Endothelial cell of umbilical vein (primary cell): ENCODE measurements around the gene MICALL1. TPM values are rescaled to one million over a fixed set of nuclear protein-coding genes. Genes with fewer than 3 reads are reported as not detected.

Experiments
- BruUV-seq: library from RNA; stranded (reverse); fragments of 400-500 nt; replicated peaks from 2 replicates; lab custom pipeline; 2021; lab: Mats Ljungman, UMichigan
- CTCF ChIA-PET: fragments of 300-600, 350-600 bp; sonication (Branson Sonifier 250); formaldehyde crosslinking; loops from one replicate; lab custom pipeline; 2021; ENCODE audit warnings: antibody characterized with exemption, inconsistent platforms; lab: Charles Lee
- POLR2A ChIA-PET: fragments of 300-600, 350-600 bp; sonication (Branson Sonifier 250); formaldehyde crosslinking; loops from one replicate; lab custom pipeline; 2021; ENCODE audit warnings: antibody characterized with exemption, inconsistent platforms; lab: Charles Lee
- DNase-seq: peaks from one replicate; pipeline ENCODE4 v3.0.0-alpha.2; 2011; ENCODE audit warnings: low read depth, low spot score
- FAIRE-seq: peaks from 2 replicates; lab custom pipeline; 2011; peaks lifted over from hg19 to GRCh38; lab: Jason Lieb, UNC
- H2AFZ ChIP-seq: 2 replicates; pipeline ENCODE4 v1.6.0; 2012; ENCODE audit warnings: low read depth, low read length, control low read depth, inconsistent platforms
- H3K27ac ChIP-seq: 2 replicates; pipeline ENCODE4 v1.5.1; 2011; ENCODE audit warnings: low read depth, mild to moderate bottlenecking, control low read depth, low read length, moderate library complexity; ENCODE audit not compliant: insufficient read depth
- H3K27me3 ChIP-seq, 2 experiments: 2 replicates each; pipeline versions ENCODE4 v1.6.0 to v1.6.1; 2011; ENCODE audit warnings: low read length in 2 of 2, mixed read lengths in 1 of 2; ENCODE audit not compliant: control insufficient read depth in 2 of 2, insufficient read depth in 2 of 2
- H3K36me3 ChIP-seq, 2 experiments: 2 replicates in 1 of 2; 3 replicates in 1 of 2; pipeline ENCODE4 v1.5.1; 2011; ENCODE audit warnings: low read length in 2 of 2, mild to moderate bottlenecking in 1 of 2, moderate library complexity in 1 of 2; ENCODE audit not compliant: control insufficient read depth in 2 of 2, insufficient read depth in 2 of 2; ENCODE audit errors: extremely low read depth in 1 of 2
- H3K4me1 ChIP-seq: 3 replicates; pipeline ENCODE4 v1.5.1; 2011; ENCODE audit warnings: mild to moderate bottlenecking, low read length; ENCODE audit not compliant: control insufficient read depth, insufficient read depth; ENCODE audit errors: extremely low read depth
- H3K4me2 ChIP-seq: 2 replicates; pipeline ENCODE4 v1.6.1; 2011; ENCODE audit warnings: low read length, control low read depth, mixed read lengths; ENCODE audit not compliant: insufficient read depth
- H3K4me3 ChIP-seq, 3 experiments: fragments of 200-600 bp in 1 of 3; sonication (generic), shearing (Covaris generic) in 1 of 3; replicated peaks in 1 of 3; 2 replicates each; pipeline ENCODE4 v1.5.1; 2011 to 2016; ENCODE audit warnings: control low read depth in 3 of 3, low read length in 3 of 3, mild to moderate bottlenecking in 2 of 3, inconsistent platforms in 1 of 3, low read depth in 1 of 3, moderate library complexity in 1 of 3; ENCODE audit not compliant: insufficient read depth in 1 of 3
- H3K79me2 ChIP-seq: 2 replicates; pipeline ENCODE4 v1.6.0; 2012; ENCODE audit warnings: low read length, inconsistent platforms; ENCODE audit not compliant: control insufficient read depth, insufficient read depth
- H3K9ac ChIP-seq: replicated peaks from 2 replicates; pipeline ENCODE3; 2011; ENCODE audit warnings: low read length, control low read depth; ENCODE audit not compliant: insufficient read depth; ENCODE audit errors: extremely low read depth
- H3K9me1 ChIP-seq: replicated peaks from 3 replicates; pipeline ENCODE4 v1.6.0; 2011; ENCODE audit warnings: mild to moderate bottlenecking, low read length; ENCODE audit not compliant: control insufficient read depth, insufficient read depth; ENCODE audit errors: extremely low read depth
- H3K9me3 ChIP-seq: replicated peaks from 2 replicates; pipeline ENCODE4 v1.5.1; 2012; ENCODE audit warnings: low read length, inconsistent platforms; ENCODE audit not compliant: control insufficient read depth, insufficient read depth
- H4K20me1 ChIP-seq: replicated peaks from 2 replicates; pipeline ENCODE3; 2011; ENCODE audit warnings: mild to moderate bottlenecking, low read length; ENCODE audit not compliant: control insufficient read depth, insufficient read depth; ENCODE audit errors: extremely low read depth
- CTCF ChIP-seq, 2 donors: IDR thresholded peaks; 1 replicate in 1 of 2; 2 replicates in 1 of 2; pipeline ENCODE4 v1.5.1; 2011; ENCODE audit warnings: low read length in 2 of 2, mild to moderate bottlenecking in 2 of 2, moderate library complexity in 2 of 2, control low read depth in 1 of 2, inconsistent platforms in 1 of 2, low read depth in 1 of 2; ENCODE audit not compliant: insufficient read depth in 1 of 2; ENCODE audit errors: extremely low read depth in 1 of 2
- EZH2 ChIP-seq: IDR thresholded peaks from 2 replicates; pipeline ENCODE4 v1.6.1; 2012; ENCODE audit warnings: borderline replicate concordance, low read depth, mild to moderate bottlenecking, moderate library complexity, low read length, inconsistent platforms; ENCODE audit not compliant: severe bottlenecking
- FOS ChIP-seq: IDR thresholded peaks from 2 replicates; pipeline ENCODE4 v1.6.1; 2011; ENCODE audit warnings: mild to moderate bottlenecking, low read length, moderate library complexity, borderline replicate concordance; ENCODE audit not compliant: insufficient read depth
- GATA2 ChIP-seq: IDR thresholded peaks from 2 replicates; pipeline ENCODE4 v1.7.0; 2011; ENCODE audit warnings: low read depth, mild to moderate bottlenecking, moderate library complexity, mixed read lengths, low read length; ENCODE audit not compliant: insufficient read length, insufficient read depth
- JUN ChIP-seq: IDR thresholded peaks from 2 replicates; pipeline ENCODE4 v1.6.1; 2011; ENCODE audit warnings: borderline replicate concordance, low read depth; ENCODE audit not compliant: insufficient read length, insufficient read depth
- MAX ChIP-seq: IDR thresholded peaks from 2 replicates; pipeline ENCODE4 v1.6.1; 2011; ENCODE audit not compliant: insufficient read depth, insufficient read length
- MYC ChIP-seq: IDR thresholded peaks from one replicate; pipeline ENCODE4 v1.6.1; 2011; ENCODE audit warnings: mild to moderate bottlenecking, low read depth, low read length
- POLR2A ChIP-seq: IDR thresholded peaks from 2 replicates; pipeline ENCODE4 v1.6.1; 2012; ENCODE audit warnings: low read depth, mild to moderate bottlenecking, control low read depth, low read length
- POLR2AphosphoS5 ChIP-seq: IDR thresholded peaks from 2 replicates; pipeline ENCODE4 v1.6.1; 2012; ENCODE audit warnings: low read depth, mild to moderate bottlenecking, control low read depth, low read length, moderate library complexity; ENCODE audit not compliant: insufficient read depth
- dilution Hi-C: fragments of 300-500 bp; cut with MboI; formaldehyde crosslinking; loops from one replicate; pipeline ENCODE4 v1.15.0; 2019; ENCODE audit warnings: low sequenced_read_pairs; ENCODE audit not compliant: extremely low pct_ligation_motif_present
- intact Hi-C: fragments of 100-400 bp; cut with micrococcal nuclease; formaldehyde crosslinking; loops from one replicate; pipeline ENCODE4 v1.10.0; 2022
- polyA plus RNA-seq, 4 experiments: library from polyadenylated mRNA; depleted of rRNA in 3 of 4; stranded (reverse) in 3 of 4; unstranded in 1 of 4; fragments of >200 nt; gene quantifications; 2 replicates each; pipeline versions ENCODE4 v1.2.1 to v1.2.3, GENCODE V29; 2011 to 2012; ENCODE audit warnings: missing spikeins in 1 of 4
- total RNA-seq: library from RNA; stranded (reverse); gene quantifications from 2 replicates; pipeline ENCODE4 v1.2.3, GENCODE V29; 2021

MICALL1 gene
- total and polyA plus RNA-seq, 2 donors (not counting 3 experiments of a cell fraction or from before 2014, with no cell fraction given) = 23.9 to 66.9 TPM

- H3K4me2 ChIP-seq = no peak overlapping the region
- H3K9me1 ChIP-seq = no peaks in the 10 kb centered on the region
- H2AFZ ChIP-seq = no peak overlapping the region
- no TSS peak for BruUV-seq
- POLR2A ChIA-PET = interaction anchor here (0.5 kb wide), 1 partner anchor 151 kb away, joined by 6 read pairs; no protein-coding TSS in a partner anchor
- no peaks in the 10 kb centered on the region for H4K20me1 ChIP-seq
- H3K4me1 ChIP-seq = no peaks in the 10 kb centered on the region
- dilution Hi-C loops (no loop called here), intact Hi-C loops (no loop called here)
- no peaks in the 10 kb centered on the region for H3K27me3 ChIP-seq
- H3K36me3 ChIP-seq = peaks cover 6 to 17% of the 10 kb centered on the region in 2 experiments
- H3K9ac ChIP-seq = no peak overlapping the region
- peaks cover 2% of the 10 kb centered on the region for H3K79me2 ChIP-seq
- no peak for DNase-seq
- H3K9me3 ChIP-seq = no peaks in the 10 kb centered on the region
- CTCF ChIA-PET = no interaction called here
- TF ChIP-seq CTCF (IDR thresholded peaks at IDR 0.05; ENCODE audit: extremely low read depth in 1 of 2, insufficient read depth in 1 of 2, low read depth in 1 of 2, low read length in 2 of 2) (no peak), EZH2 (no peak), FOS (no peak), JUN (no peak), MYC (no peak), GATA2 (no peak), POLR2A (no peak), MAX (no peak), POLR2AphosphoS5 (no peak)
- H3K4me3 ChIP-seq = no peak overlapping the region
- no peak overlapping the region for H3K27ac ChIP-seq
- FAIRE-seq = no peak
Observed at GRCh38 chr22:37968452-37969251, 62.6 kb downstream of the MICALL1 start.
